ENCODE data around the gene ZCCHC2. TPM values are rescaled to one million over a fixed set of nuclear protein-coding genes. Genes with fewer than 3 reads are reported as not detected.

Gene ZCCHC2
- total RNA-seq, 1 donor = 9.9 TPM

GRCh38 chr18:62543021-62543420, 20.2 kb downstream of the ZCCHC2 start:
- H3K4me3 ChIP-seq (ENCODE audit: low read depth, low read length) = no peak overlapping the region
- TF ChIP-seq, protein P1, sequence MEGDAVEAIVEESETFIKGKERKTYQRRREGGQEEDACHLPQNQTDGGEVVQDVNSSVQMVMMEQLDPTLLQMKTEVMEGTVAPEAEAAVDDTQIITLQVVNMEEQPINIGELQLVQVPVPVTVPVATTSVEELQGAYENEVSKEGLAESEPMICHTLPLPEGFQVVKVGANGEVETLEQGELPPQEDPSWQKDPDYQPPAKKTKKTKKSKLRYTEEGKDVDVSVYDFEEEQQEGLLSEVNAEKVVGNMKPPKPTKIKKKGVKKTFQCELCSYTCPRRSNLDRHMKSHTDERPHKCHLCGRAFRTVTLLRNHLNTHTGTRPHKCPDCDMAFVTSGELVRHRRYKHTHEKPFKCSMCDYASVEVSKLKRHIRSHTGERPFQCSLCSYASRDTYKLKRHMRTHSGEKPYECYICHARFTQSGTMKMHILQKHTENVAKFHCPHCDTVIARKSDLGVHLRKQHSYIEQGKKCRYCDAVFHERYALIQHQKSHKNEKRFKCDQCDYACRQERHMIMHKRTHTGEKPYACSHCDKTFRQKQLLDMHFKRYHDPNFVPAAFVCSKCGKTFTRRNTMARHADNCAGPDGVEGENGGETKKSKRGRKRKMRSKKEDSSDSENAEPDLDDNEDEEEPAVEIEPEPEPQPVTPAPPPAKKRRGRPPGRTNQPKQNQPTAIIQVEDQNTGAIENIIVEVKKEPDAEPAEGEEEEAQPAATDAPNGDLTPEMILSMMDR (IDR thresholded peaks at IDR 0.05; ENCODE audit: insufficient read depth, low read length) = no peak
- no peak for DNase-seq (ENCODE audit: low read depth)

DNA sequence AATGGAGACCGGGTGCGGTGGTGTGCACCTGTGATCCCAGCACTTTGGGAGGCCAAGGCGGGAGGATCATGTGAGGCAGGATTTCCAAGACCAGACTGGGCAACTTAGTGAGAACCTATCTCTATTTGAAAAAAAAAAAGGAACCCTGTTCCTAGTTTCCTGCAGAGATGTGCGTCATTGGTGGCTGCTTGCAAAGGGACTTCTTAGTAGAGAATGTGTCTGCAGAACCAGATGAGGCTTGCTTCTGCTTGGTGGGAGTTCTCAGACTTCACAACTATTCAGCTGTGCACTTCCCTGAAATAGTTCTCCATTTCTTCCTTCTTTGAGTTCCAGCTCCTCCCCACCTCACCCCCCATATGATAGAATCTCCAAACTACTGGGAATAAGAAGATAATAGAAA, 22.3 kb downstream of the ZCCHC2 start:
- H3K4me3 ChIP-seq (ENCODE audit: low read depth, low read length) = no peak overlapping the region
- TF ChIP-seq, protein P1 (IDR thresholded peaks at IDR 0.05; ENCODE audit: insufficient read depth, low read length) = no peak
- no peak for DNase-seq (ENCODE audit: low read depth)

DNA sequence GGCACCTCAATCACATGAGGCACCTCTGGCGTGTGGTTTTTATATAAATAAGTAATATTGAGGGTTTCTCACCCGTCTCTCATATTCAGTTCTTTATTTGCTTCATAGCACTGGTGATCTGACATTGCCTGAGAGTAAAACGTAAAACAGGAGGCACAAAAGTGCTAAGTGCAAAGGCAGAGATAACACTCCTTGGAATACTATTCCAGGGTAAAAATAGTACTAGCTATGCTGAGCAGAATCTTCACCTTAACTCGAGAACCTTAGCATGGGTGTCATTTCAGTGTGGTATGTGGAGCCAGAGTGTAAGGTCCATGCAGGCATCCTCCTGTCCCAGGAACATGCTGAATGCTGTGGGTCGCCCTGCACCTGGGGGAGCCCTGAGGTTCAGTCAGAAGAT, 26.9 kb downstream of the ZCCHC2 start:
- no peak overlapping the region for H3K4me3 ChIP-seq (ENCODE audit: low read depth, low read length)
- TF ChIP-seq, protein P1 (IDR thresholded peaks at IDR 0.05; ENCODE audit: insufficient read depth, low read length) = no peak
- no peak for DNase-seq (ENCODE audit: low read depth)

- no peak overlapping the region for H3K4me3 ChIP-seq (ENCODE audit: low read depth, low read length)
- no peak for DNase-seq (ENCODE audit: low read depth)
- TF ChIP-seq, protein P1 (IDR thresholded peaks at IDR 0.05; ENCODE audit: insufficient read depth, low read length) = no peak
These were observed 27.9 kb downstream of the ZCCHC2 start for GRCh38 chr18:62550746-62551145.

- TF ChIP-seq, protein P1 (IDR thresholded peaks at IDR 0.05; ENCODE audit: insufficient read depth, low read length) = no peak
- no peak overlapping the region for H3K4me3 ChIP-seq (ENCODE audit: low read depth, low read length)
- no peak for DNase-seq (ENCODE audit: low read depth)
These were observed 29.2 kb downstream of the ZCCHC2 start for GRCh38 chr18:62551972-62552513.

DNA sequence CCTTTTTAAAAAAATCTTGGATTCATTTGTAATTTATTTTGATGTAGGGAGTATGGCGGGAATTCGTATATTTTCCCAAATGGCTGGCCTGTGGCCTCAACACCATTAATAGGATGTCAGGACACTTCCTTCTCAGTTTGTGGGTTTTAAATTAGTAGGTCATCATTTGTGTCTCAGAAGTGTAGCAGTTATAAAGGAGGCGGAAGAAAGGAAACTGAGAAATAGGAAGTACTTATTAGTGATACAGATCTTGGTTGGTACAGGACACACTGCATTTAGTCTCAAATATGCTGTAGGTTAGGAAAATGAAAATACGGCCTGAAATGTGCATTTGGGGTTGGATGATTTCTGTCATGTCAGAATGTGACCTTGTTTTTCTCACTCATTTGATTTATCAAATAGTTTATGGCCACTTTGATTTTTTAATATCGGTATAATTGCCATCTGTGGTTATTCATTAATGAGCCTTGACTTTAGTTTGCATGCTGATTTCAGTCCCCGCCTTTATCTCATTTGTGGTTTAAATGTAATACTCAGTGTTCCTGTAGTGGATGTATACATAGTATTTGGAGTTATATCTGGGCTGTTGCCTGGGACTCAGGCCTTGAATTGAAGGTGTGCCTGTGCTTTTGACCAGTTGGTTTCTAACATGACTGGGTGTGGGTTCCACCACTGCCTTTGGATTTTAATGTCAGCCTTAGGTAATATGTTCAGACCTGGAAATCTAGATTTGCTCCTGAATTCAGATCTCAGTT, 31.4 kb downstream of the ZCCHC2 start:
- no peak overlapping the region for H3K4me3 ChIP-seq (ENCODE audit: low read depth, low read length)
- no peak for DNase-seq (ENCODE audit: low read depth)
- TF ChIP-seq, protein P1 (IDR thresholded peaks at IDR 0.05; ENCODE audit: insufficient read depth, low read length) = no peak

Measured in fibroblast of the aortic adventitia (primary cell).